Measurements from ENCODE around the gene BIN1. TPM values are rescaled to one million over a fixed set of nuclear protein-coding genes. Genes with fewer than 3 reads are reported as not detected.

BIN1 gene
- total RNA-seq, 1 donor from 2014 or later: 26.9 TPM

DNA sequence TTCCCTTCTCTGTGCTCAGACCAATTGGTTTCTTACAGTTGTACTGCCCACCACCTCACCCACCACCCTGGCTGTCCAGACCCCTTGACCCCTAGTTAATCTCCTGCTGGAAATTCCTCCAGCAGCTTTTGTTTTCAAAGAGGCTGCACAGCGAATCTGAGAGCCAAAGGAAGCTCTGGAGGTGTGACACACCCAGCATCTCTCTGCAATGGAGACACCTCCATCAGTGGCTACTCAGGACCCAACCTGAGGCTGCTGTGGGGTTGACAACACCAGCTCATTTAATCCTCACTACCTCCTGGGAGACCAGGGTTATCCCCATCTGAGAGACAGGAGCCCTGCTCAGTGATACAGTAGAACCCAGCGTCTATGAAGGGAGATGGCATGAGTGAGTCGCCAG is 86.4 kb downstream of the BIN1 start:
- no peak overlapping the region for H3K9ac ChIP-seq
- Mint-ChIP-seq H3K9me3 (peaks cover 2% of the 10 kb centered on the region), H3K27ac (no peak overlapping the region)

GRCh38 chr2:127017548-127017947 is 89.4 kb downstream of the BIN1 start:
- no peak overlapping the region for H3K4me3 Mint-ChIP-seq
- H3K79me2 ChIP-seq (ENCODE audit: low read depth): no peaks in the 10 kb centered on the region
- no peaks in the 10 kb centered on the region for H3K9me3 ChIP-seq (ENCODE audit: low read depth)
- H2AFZ ChIP-seq (replicated peaks): no peak overlapping the region
- TF ChIP-seq EZH2phosphoT487 (IDR thresholded peaks at IDR 0.05) (no peak), CTCF (IDR thresholded peaks at IDR 0.05) (no peak), EZH2 (IDR thresholded peaks at IDR 0.05) (no peak)
- H3K27ac ChIP-seq: no peak overlapping the region
- H3K4me3 ChIP-seq: no peak overlapping the region
- H3K36me3 ChIP-seq: no peaks in the 10 kb centered on the region
- H3K27ac Mint-ChIP-seq: no peak overlapping the region
- H3F3A ChIP-seq (ENCODE audit: low read depth): peaks cover 10% of the 10 kb centered on the region
- no peaks in the 10 kb centered on the region for H3K27me3 ChIP-seq
- no peaks in the 10 kb centered on the region for H3K9me3 Mint-ChIP-seq
- no peak overlapping the region for H3K4me2 ChIP-seq
- no peaks in the 10 kb centered on the region for H4K20me1 ChIP-seq (ENCODE audit: low read depth)
- peaks cover 2% of the 10 kb centered on the region for H3K27me3 Mint-ChIP-seq (ENCODE audit: insufficient read depth, low read depth)
- H3K4me1 Mint-ChIP-seq: peaks cover 4% of the 10 kb centered on the region
- DNase-seq (ENCODE audit: low spot score): no peak
- H3K36me3 Mint-ChIP-seq: no peaks in the 10 kb centered on the region
- peaks cover 27% of the 10 kb centered on the region for H3K4me1 ChIP-seq
- no peak overlapping the region for H3K9ac ChIP-seq

More for the DNA sequence above, 86.4 kb downstream of the BIN1 start:
- DNase-seq (ENCODE audit: low spot score): peak; percentile 27
- H3K4me2 ChIP-seq: no peak overlapping the region
- H4K20me1 ChIP-seq (ENCODE audit: low read depth): no peaks in the 10 kb centered on the region
- Mint-ChIP-seq H3K4me3 (no peak overlapping the region), H3K4me1 (peaks cover 10% of the 10 kb centered on the region), H3K36me3 (no peaks in the 10 kb centered on the region), H3K27me3 (ENCODE audit: insufficient read depth, low read depth) (peaks cover 2% of the 10 kb centered on the region)
- H2AFZ ChIP-seq (replicated peaks): no peak overlapping the region
- H3K4me1 ChIP-seq: peaks cover 18% of the 10 kb centered on the region
- H3K36me3 ChIP-seq: no peaks in the 10 kb centered on the region
- H3K79me2 ChIP-seq (ENCODE audit: low read depth): no peaks in the 10 kb centered on the region
- H3K9me3 ChIP-seq (ENCODE audit: low read depth): no peaks in the 10 kb centered on the region
- no peak overlapping the region for H3K4me3 ChIP-seq
- H3K27ac ChIP-seq: no peak overlapping the region
- H3K27me3 ChIP-seq: no peaks in the 10 kb centered on the region
- no peak for TF ChIP-seq EZH2 (IDR thresholded peaks at IDR 0.05)
- TF ChIP-seq EZH2phosphoT487 (IDR thresholded peaks at IDR 0.05): no peak
- TF ChIP-seq CTCF (IDR thresholded peaks at IDR 0.05): no peak
- peaks cover 25% of the 10 kb centered on the region for H3F3A ChIP-seq (ENCODE audit: low read depth)

GRCh38 chr2:127016329-127016728 is 90.6 kb downstream of the BIN1 start:
- Mint-ChIP-seq H3K4me1 (peaks cover 6% of the 10 kb centered on the region), H3K27ac (no peak overlapping the region), H3K9me3 (no peaks in the 10 kb centered on the region), H3K4me3 (no peak overlapping the region), H3K36me3 (no peaks in the 10 kb centered on the region), H3K27me3 (ENCODE audit: insufficient read depth, low read depth) (peaks cover 2% of the 10 kb centered on the region)
- no peak for DNase-seq (ENCODE audit: low spot score)
- Histone ChIP-seq H3K9me3 (ENCODE audit: low read depth) (no peaks in the 10 kb centered on the region), H3K36me3 (no peaks in the 10 kb centered on the region), H3K4me3 (no peak overlapping the region), H3K79me2 (ENCODE audit: low read depth) (no peaks in the 10 kb centered on the region), H3K9ac (no peak overlapping the region), H3K27ac (no peak overlapping the region), H3F3A (ENCODE audit: low read depth) (peaks cover 10% of the 10 kb centered on the region), H4K20me1 (ENCODE audit: low read depth) (no peaks in the 10 kb centered on the region), H3K27me3 (no peaks in the 10 kb centered on the region), H2AFZ (replicated peaks) (no peak overlapping the region), H3K4me2 (no peak overlapping the region), H3K4me1 (peaks cover 27% of the 10 kb centered on the region)
- TF ChIP-seq EZH2 (IDR thresholded peaks at IDR 0.05) (no peak), CTCF (IDR thresholded peaks at IDR 0.05) (no peak), EZH2phosphoT487 (IDR thresholded peaks at IDR 0.05) (no peak)

All from neural progenitor cell (in vitro differentiated cells).